WERI-Rb-1 (cell line): ENCODE data around the gene CRYBG3.

Experiments
- DNase-seq: peaks from one replicate; pipeline ENCODE4 v3.0.0-alpha.2; 2020
- H3K27ac ChIP-seq: fragments of 250-450 bp; sonication (Bioruptor Pico); 2 replicates; pipeline ENCODE4 v1.5.1; 2020; ENCODE audit warnings: mild to moderate bottlenecking, moderate library complexity
- H3K27me3 ChIP-seq: fragments of 250-450 bp; sonication (Bioruptor Pico); 2 replicates; pipeline ENCODE4 v1.5.1; 2021; ENCODE audit warnings: mild to moderate bottlenecking, low read depth, moderate library complexity; ENCODE audit not compliant: insufficient read depth, severe bottlenecking
- H3K36me3 ChIP-seq: fragments of 250-450 bp; sonication (Bioruptor Pico); 2 replicates; pipeline ENCODE4 v1.5.1; 2020; ENCODE audit warnings: mild to moderate bottlenecking, moderate library complexity
- H3K4me3 ChIP-seq: 2 replicates; pipeline ENCODE4 v1.5.1; 2011; ENCODE audit warnings: low read depth, mild to moderate bottlenecking, control low read depth, low read length
- H3K9me3 ChIP-seq: fragments of 250-450 bp; sonication (Bioruptor Pico); 2 replicates; pipeline ENCODE4 v1.5.1; 2021; ENCODE audit warnings: mild to moderate bottlenecking, moderate library complexity; ENCODE audit not compliant: severe bottlenecking
- CTCF ChIP-seq: IDR thresholded peaks from 2 replicates; pipeline ENCODE4 v1.5.1; 2011; ENCODE audit warnings: low read depth, mild to moderate bottlenecking, control low read depth, inconsistent platforms, low read length

Gene CRYBG3

GRCh38 chr3:97860364-97860763, 38.6 kb downstream of the CRYBG3 start:
- Histone ChIP-seq H3K36me3 (peaks cover 13% of the 10 kb centered on the region), H3K27ac (no peak overlapping the region), H3K4me3 (no peak overlapping the region), H3K27me3 (no peaks in the 10 kb centered on the region), H3K9me3 (no peaks in the 10 kb centered on the region)
- no peak for DNase-seq
- no peak for TF ChIP-seq CTCF

- H3K27ac ChIP-seq, result no peak overlapping the region
- no peak for DNase-seq
- H3K4me3 ChIP-seq, result no peak overlapping the region
- H3K27me3 ChIP-seq, result no peaks in the 10 kb centered on the region
- TF ChIP-seq CTCF, result no peak
- H3K36me3 ChIP-seq, result peaks cover 14% of the 10 kb centered on the region
- H3K9me3 ChIP-seq, result no peaks in the 10 kb centered on the region
Observed at GRCh38 chr3:97862582-97862981, 40.8 kb downstream of the CRYBG3 start.

GRCh38 chr3:97863031-97863430, 41.2 kb downstream of the CRYBG3 start:
- Histone ChIP-seq H3K36me3 (peaks cover 14% of the 10 kb centered on the region), H3K27me3 (no peaks in the 10 kb centered on the region), H3K27ac (no peak overlapping the region), H3K9me3 (no peaks in the 10 kb centered on the region), H3K4me3 (no peak overlapping the region)
- DNase-seq, result no peak
- TF ChIP-seq CTCF, result no peak

- Histone ChIP-seq H3K4me3 (no peak overlapping the region), H3K27me3 (no peaks in the 10 kb centered on the region), H3K27ac (no peak overlapping the region), H3K36me3 (peaks cover 14% of the 10 kb centered on the region), H3K9me3 (no peaks in the 10 kb centered on the region)
- DNase-seq, result no peak
- no peak for TF ChIP-seq CTCF
Observed at GRCh38 chr3:97863775-97864174, 42.0 kb downstream of the CRYBG3 start.

GRCh38 chr3:97871186-97871585, 49.4 kb downstream of the CRYBG3 start:
- TF ChIP-seq CTCF, result no peak
- Histone ChIP-seq H3K4me3 (no peak overlapping the region), H3K9me3 (peaks cover 8% of the 10 kb centered on the region), H3K27ac (no peak overlapping the region), H3K27me3 (no peaks in the 10 kb centered on the region), H3K36me3 (peaks cover 23% of the 10 kb centered on the region)
- DNase-seq, result no peak

GRCh38 chr3:97871801-97872524, 50.2 kb downstream of the CRYBG3 start:
- Histone ChIP-seq H3K36me3 (peaks cover 23% of the 10 kb centered on the region), H3K9me3 (peaks cover 8% of the 10 kb centered on the region), H3K4me3 (no peak overlapping the region), H3K27ac (no peak overlapping the region), H3K27me3 (no peaks in the 10 kb centered on the region)
- TF ChIP-seq CTCF, result no peak
- DNase-seq, result no peak
